GM19035 (cell line): ENCODE data around the gene CHST15.
"Not testable (repeated sequence)": the region's sequence is repeated elsewhere in the genome, so short reads cannot be mapped to it uniquely, and the experiment has no call there.

ENCODE experiments used
- ATAC-seq: cut with Tn5 transposase; IDR thresholded peaks from one replicate; pipeline ENCODE4 v1.9.1; 2021; ENCODE audit not compliant: unreplicated experiment

Gene CHST15

GRCh38 chr10:124099604-124100003 lies 6.2 kb upstream of the CHST15 start:
- ATAC-seq, result no peak

GRCh38 chr10:124098575-124098974 lies 5.2 kb upstream of the CHST15 start:
- no peak for ATAC-seq

DNA sequence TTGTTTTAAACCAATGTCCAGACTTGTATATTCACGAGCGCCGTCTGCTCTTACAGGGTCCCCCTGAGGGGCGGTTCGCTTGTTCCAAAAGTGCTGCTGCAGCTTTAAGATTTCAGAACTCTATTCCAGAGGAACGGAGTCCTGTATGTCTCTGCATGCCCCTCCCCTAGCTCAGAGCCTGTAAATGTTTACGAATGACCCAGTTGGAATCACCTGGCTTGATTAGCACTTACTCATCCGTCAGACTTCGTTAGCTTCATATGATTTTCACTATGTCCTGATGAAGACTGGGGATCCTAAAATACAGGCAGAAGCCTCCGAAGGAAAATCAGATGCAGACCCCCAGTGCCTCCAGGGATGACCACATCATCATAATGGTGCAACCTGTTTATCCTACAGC lies 4.5 kb upstream of the CHST15 start:
- no peak for ATAC-seq

DNA sequence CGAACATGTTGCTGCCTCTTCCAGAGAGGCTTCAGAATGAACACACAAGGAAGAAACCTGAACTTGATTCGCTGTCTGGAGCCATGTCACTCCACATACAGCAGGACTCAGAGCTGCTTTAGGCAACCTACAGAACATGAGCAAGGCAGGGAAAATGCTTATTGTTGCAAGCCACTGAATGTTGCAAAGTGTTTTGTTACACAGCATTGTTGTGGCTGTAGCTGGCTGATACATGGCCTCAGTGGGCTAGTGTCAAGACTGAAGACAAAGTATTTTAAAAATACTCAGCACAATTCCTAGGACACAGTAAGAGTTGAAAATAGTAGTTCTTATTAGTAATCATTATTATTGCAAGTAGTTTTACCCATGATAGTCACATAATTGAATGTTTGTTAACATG lies 3.1 kb upstream of the CHST15 start:
- no peak for ATAC-seq

GRCh38 chr10:124095801-124096200 lies 2.4 kb upstream of the CHST15 start:
- not testable (repeated sequence) for ATAC-seq

DNA sequence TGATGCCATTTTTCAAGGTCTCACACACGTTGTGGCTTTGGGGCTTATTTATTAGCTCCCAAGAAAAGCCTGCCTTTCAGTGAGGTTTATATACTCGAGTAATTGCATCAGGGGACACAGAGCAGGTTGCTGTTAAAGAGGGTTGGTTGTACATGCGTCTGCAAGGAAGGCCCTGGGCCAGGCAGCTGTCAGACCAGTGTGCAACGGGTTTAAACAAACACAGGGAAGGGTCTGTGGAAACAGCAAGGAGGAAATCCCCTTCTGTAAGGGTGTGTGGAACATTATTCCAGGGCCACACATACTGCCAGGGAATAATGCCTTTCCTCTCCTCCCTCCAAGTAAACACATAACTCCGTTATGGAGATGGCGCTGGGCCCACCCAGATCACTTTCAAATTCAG lies 1.7 kb upstream of the CHST15 start:
- ATAC-seq, result no peak

DNA sequence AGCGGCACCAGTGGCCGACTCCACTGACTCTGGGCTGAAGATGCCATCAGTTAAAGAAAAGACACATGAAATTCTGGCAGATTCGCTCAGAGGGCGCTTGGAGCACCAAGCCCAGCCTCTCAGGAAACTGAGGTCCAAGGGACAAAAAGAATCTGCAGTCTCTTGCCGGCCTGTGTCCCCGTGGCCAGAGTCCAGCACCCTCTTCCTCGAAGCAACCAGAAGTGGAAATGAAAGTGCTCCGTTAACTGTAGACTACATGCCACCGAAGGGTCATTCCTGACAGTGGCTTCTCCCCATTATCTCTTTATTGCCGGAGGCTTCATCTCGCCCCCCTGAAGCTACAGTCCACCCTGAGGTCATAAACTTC lies 1.0 kb upstream of the CHST15 start:
- ATAC-seq, result no peak

- ATAC-seq, result not testable (repeated sequence)
These were observed 498 bp upstream of the CHST15 start for GRCh38 chr10:124093774-124094418.

GRCh38 chr10:124092250-124092859 lies 1.0 kb downstream of the CHST15 start:
- peak; percentile 63 for ATAC-seq

DNA sequence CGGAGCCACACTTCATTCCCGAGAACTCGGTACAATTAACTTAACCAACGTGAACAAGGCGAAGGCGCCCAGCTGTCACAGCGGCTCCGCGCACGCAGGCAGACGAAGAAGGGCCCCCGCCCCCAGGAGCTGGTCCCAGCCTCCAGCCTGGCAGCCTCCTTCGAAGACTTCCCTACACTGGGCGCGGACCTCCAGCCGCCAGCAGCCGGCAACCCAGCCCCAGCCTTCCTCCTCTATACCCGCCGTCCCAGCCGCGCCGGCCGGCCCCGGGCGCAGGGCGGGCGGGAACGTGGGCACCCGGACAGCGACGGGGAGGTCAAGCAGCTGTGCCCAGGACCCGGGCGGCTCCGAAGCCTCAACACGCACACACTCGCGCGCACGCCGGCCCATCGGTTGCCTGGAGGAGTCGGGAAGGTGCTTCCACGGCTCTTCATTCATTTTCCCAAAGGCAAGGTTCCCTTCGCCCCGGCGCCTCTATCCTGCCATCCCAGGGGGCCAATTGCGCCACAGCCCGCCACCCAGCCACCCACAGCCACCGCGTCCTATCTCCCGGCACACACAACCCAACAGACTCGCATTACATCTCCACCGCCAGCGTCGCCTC lies 1.6 kb downstream of the CHST15 start:
- no peak for ATAC-seq

DNA sequence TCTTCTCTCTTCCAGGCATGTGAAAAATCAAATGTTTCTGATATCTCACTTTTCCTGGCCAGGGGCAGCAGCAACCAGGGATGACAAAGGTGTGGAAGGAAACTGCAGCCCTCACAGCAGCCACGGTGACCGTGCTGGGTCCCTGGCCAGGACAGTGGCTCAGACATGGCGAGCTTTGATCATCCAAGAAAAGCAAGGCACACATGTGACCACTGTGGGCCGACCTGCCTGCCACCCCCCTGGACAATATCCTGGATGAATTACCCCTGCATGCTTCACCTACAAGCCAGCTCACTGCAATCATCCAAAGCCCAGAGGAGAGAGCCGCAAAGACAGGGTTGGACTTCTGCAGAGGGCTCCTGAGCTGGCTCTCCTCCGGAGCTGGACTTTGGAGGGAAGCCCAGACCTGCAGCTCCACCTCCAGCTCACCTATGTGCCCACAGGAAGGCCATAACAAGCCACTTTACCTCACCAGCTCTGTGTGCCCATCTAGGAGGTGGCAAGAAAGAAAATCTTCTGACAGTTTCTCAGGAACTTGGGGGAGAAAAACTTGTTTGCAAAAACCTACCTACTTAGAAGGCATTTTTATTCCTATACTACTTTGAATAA lies 2.7 kb downstream of the CHST15 start:
- ATAC-seq, result no peak

DNA sequence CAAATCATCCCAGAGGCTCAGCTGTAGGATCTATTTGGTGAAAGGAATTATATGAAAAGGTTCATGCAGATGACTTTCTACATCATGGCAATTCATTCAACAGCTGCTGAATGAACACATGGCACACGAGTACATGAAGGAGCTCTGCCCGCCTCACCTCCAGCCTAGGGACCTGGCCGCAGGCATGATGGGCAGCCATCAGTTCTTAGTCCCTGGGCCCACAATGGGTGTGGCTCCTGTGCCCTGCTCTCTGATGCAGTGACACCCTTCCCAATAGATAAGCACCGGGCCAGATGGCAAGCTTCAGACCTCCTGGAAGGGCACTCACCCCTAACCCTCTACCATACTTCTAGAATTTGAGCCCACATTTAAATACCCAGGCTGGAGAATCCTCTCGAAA lies 3.5 kb downstream of the CHST15 start:
- ATAC-seq, result no peak

DNA sequence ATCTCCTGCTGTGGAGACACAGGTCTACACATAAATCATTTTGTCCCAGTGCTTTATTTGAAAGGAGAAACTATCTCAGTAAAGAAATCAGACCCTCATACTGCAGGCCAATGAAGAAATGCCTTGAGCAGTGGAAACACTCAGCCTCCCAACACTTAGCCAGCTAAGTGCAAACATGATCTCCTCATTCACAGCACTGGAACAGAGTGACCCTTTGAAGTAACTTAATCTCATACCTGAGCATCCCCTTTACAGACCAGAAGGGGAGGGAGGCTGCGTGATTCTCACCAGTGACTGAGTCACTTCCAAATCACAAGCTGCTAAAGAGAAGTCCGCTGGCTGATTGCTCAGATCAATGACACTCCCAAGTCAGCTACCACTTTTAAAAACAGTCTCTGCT lies 4.5 kb downstream of the CHST15 start:
- no peak for ATAC-seq

- ATAC-seq, result no peak
These were observed 5.4 kb downstream of the CHST15 start for GRCh38 chr10:124087672-124088634.

GRCh38 chr10:124086787-124087671 lies 6.4 kb downstream of the CHST15 start:
- ATAC-seq, result no peak

DNA sequence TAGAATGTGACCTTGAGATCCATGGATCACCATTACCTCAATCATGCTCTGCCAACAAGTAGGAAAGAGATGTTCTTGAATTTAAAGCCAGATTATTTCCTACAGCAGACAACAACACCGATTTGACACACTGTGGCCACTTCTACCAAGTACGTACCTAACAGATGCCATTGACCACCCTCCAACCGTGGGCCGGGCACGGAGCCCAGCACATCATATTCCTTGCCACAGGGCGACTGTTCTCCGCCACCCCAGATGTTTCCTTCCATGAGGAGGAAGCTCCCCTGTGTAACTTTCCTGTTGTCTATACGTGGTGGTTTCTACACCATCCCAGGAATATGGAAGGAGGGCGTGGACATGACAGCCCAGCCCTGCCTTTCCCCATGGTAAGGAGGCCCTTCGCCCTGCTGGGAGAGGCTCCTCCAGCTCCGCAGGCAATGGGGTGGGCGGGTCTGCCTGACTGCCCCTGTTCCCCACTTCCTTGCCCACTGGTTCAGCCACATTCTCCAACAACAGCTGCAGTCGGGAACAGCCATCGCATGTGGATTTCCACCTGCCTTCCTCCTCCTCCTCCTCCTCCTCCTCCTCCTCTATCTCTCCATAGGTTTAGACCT lies 7.2 kb downstream of the CHST15 start:
- no peak for ATAC-seq

- no peak for ATAC-seq
These were observed 7.7 kb downstream of the CHST15 start for GRCh38 chr10:124085680-124086079.

- ATAC-seq, result no peak
These were observed 8.7 kb downstream of the CHST15 start for GRCh38 chr10:124084708-124085107.

- no peak for ATAC-seq
These were observed 9.5 kb downstream of the CHST15 start for GRCh38 chr10:124083740-124084397.
